HG02759 (cell line): Measurements from ENCODE around the gene TRIM32.
"Not testable (repeated sequence)": the region's sequence is repeated elsewhere in the genome, so short reads cannot be mapped to it uniquely, and the experiment has no call there.

ENCODE experiments used
- ATAC-seq: cut with Tn5 transposase; IDR thresholded peaks from one replicate; pipeline ENCODE4 v1.9.1; 2021; ENCODE audit warnings: mild to moderate bottlenecking, moderate library complexity; ENCODE audit not compliant: unreplicated experiment

Gene TRIM32

DNA sequence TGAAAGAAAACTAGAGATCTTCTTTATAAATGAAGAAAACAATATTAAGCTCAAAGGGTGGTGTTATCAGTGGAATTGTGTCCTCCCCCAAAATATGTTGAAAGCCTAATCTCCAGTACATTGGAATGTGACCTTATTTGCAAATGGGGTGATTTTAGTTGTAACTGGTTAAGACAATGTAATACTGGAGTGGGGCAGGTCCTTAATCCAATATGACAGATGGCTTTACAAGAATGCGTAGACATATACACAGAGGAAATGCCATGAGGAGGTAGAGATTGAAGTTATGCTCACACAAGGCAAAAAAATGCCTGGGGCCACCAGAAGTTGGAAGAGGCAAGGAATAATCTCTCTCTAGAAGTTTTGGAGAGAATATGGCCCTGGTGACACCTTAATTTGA, 13.7 kb upstream of the TRIM32 start:
- ATAC-seq = no peak

GRCh38 chr9:116674210-116674980, 12.7 kb upstream of the TRIM32 start:
- ATAC-seq = no peak

DNA sequence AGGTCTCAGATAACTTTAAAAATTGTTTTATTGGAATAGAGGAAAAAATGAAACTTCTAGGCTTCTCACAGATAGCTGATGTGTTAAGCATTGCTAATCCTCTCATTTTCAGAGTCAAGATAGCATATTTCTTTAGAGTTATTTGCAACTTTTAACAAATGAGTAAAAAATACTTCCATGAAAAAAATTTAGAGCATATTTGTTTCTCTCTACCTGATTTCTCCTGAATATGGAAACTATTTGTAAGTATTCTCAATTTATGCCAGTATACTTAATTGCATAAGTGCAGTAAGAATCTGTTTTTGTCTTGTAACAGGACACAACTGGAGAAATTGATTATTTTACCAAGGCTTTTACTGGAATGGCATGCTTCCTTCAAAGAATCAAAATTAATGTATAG, 3.6 kb upstream of the TRIM32 start:
- no peak for ATAC-seq

- ATAC-seq = no peak
These were observed 1.9 kb upstream of the TRIM32 start for GRCh38 chr9:116685166-116685565.

GRCh38 chr9:116686135-116686534, 970 bp upstream of the TRIM32 start:
- ATAC-seq = no peak

DNA sequence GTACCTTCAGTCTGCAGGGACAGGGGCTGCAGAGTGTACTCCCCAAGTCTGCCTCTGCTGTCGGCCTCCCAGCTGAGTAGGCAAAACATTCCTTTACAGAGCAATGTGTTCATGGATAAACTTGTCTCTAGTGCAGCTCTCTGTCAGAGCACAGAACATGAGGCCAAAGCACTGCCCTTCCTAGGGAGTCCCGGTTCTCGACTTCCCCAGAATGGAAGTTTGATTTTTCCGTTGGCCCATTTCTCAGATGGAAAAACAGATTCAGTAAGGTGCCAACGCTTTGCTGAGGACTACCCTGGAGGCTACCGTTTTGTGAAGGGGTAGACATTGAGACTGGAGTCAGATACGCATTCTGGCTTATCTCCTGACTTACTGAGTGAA, 422 bp upstream of the TRIM32 start:
- ATAC-seq = peak; percentile 47

- ATAC-seq = peak; percentile 1
These were observed 640 bp downstream of the TRIM32 start for GRCh38 chr9:116687754-116688135.

GRCh38 chr9:116688806-116689485, 1.8 kb downstream of the TRIM32 start:
- ATAC-seq = no peak

GRCh38 chr9:116689486-116690032, 2.5 kb downstream of the TRIM32 start:
- no peak for ATAC-seq

- ATAC-seq = not testable (repeated sequence)
These were observed 3.7 kb downstream of the TRIM32 start for GRCh38 chr9:116690805-116691204.

GRCh38 chr9:116691607-116692006, 4.5 kb downstream of the TRIM32 start:
- ATAC-seq = no peak

- peak; percentile 37 for ATAC-seq
These were observed 5.5 kb downstream of the TRIM32 start for GRCh38 chr9:116692616-116693015.

GRCh38 chr9:116693233-116693731, 6.2 kb downstream of the TRIM32 start:
- no peak for ATAC-seq

- no peak for ATAC-seq
These were observed 7.7 kb downstream of the TRIM32 start for GRCh38 chr9:116694785-116695291.

DNA sequence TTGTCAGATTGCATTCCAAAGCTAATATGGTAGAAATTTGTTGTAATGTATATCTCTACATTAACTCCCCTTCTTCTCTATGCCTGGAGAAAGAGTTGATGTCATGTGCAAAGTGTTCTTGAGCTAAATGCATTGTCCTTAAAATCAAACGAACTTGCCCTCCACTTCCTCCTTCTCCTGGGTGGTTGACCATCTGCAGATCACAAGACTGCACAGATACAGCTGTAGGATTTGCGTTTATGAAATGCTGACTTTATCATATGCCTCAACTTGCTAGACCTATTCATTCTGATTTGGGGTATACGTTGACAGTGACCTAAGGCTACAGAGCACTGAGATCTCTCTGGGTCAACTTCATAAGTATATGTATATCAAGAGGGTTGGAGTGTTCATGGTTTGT, 8.3 kb downstream of the TRIM32 start:
- ATAC-seq = no peak

DNA sequence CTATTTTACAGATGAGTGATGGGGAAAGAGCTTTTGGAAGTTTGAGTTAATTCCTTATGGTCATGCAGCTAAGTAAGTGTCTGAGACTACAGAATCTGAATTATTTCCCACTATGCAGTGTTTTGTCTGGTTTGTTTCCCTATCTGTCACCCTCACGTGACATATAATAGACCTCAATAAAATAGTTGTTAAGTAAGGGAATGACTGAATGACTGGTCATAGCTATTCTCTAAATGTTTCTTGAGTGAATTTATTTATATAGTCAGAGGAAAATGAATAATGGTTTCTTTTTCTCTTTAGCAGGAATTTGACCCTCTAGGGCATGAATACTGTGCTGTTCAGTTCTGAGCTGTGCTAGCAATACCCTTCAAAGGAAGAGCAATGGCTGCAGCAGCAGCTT, 10.3 kb downstream of the TRIM32 start:
- no peak for ATAC-seq

DNA sequence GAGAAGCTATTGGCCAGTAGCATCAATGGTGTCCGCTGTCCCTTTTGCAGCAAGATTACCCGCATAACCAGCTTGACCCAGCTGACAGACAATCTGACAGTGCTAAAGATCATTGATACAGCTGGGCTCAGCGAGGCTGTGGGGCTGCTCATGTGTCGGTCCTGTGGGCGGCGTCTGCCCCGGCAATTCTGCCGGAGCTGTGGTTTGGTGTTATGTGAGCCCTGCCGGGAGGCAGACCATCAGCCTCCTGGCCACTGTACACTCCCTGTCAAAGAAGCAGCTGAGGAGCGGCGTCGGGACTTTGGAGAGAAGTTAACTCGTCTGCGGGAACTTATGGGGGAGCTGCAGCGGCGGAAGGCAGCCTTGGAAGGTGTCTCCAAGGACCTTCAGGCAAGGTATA, 10.8 kb downstream of the TRIM32 start:
- no peak for ATAC-seq

DNA sequence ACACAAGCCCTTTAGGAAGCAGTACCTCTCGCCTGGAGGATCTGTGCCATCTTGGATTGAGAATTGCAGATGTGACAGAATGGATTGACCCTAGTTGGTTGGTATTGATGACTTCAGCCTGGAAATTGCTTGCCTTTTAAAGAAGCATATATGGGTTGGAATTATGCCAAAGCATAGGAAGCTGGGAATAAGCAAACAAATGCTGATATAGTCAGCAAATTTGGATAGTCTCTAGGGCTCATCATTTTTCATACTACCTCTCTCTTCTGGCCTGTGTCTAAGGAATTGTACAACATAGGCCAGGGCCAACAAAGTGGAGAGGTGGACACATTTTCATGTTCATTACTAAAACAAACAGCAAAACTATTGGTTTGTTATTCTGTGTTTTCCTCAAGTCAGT, 13.2 kb downstream of the TRIM32 start:
- no peak for ATAC-seq

DNA sequence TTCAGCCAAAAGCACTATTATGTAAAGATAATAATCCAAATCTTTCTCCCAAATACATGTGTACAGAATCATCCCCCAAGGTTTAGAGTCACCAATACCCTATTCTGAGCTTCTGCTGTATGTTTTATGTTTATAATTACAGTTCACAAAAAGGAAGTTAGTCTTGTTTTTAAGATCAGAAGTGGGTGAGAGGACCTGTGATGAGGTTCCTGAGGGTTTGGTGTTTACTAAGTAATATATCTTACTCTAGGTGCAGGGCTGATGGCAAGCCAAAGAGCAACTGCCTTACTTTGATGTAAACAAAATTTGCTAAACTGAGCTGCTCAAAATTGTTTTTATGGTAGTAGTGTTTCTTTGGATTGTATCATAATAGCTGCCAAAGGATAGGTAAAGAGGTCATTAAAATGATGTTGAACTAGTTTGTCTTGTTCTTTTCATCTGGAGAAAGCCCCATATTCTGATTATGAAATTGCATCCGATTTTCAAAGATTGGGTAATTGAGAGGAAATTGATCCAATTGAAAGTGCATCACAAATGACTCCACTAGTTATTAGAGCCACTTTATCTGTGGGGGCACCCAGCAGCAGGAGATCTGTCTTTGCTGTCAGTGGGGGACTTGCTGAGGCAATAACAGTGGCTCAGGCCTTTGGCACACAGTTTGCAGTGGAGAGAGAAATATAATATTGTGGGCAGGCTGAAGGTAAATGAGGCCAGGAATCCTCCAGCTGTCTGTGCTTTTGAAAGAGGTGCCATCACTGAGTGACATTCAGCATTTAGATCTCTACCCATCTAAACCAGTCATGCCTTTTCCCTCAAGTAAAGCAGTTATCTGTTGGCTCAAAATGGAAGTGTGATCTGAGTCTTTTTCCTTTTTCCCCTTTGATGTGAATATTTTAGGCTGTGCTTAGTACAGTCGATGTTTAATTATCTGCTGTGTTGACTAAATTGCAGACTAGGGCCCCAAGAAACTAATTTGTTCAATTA, 14.1 kb downstream of the TRIM32 start:
- peak; percentile 53 for ATAC-seq

GRCh38 chr9:116701940-116702642, 15.0 kb downstream of the TRIM32 start:
- ATAC-seq = no peak
